ENCODE measurements around the gene PAPPA2. TPM values are rescaled to one million over a fixed set of nuclear protein-coding genes. Genes with fewer than 3 reads are reported as not detected.

PAPPA2 gene
- total and polyA plus RNA-seq, 11 donors, result 0.04 to 1.5 (median 0.38) TPM

GRCh38 chr1:176515310-176515709 is 52.3 kb downstream of the PAPPA2 start:
- no peak overlapping the region for H3K27ac ChIP-seq
- DNase-seq (peak in 1 of 5 donors; percentile 9), ATAC-seq (peak in 3 of 4 donors; percentile 32 to 79 (median 72))
- no peaks in the 10 kb centered on the region for H3K36me3 ChIP-seq
- intact Hi-C loops (cut with DNase I), result no loop called here
- H3K27me3 ChIP-seq, result peaks cover 0 to 3% (median 0%) of the 10 kb centered on the region in 9 donors
- 41 to 69% (median 56%) methylated on average over 3 of the region's 3 CpGs for WGBS, 4 donors
- TF ChIP-seq POLR2A (IDR thresholded peaks at IDR 0.05), result no peak
- TF ChIP-seq CTCF (IDR thresholded peaks at IDR 0.05), result no peak
- H3K4me3 ChIP-seq, result no peak overlapping the region
- H3K9me3 ChIP-seq, result no peaks in the 10 kb centered on the region
- H3K4me1 ChIP-seq, result peaks cover 0 to 12% (median 0%) of the 10 kb centered on the region in 12 donors

- no peak for TF ChIP-seq CTCF (IDR thresholded peaks at IDR 0.05)
- TF ChIP-seq POLR2A (IDR thresholded peaks at IDR 0.05), result no peak
- ATAC-seq, result peak; percentile 61 to 91 (median 86)
- H3K4me3 ChIP-seq, result no peak overlapping the region
- WGBS, 4 donors, result 62 to 79% (median 77%) methylated on average over 4 of the region's 4 CpGs
- H3K4me1 ChIP-seq, result peaks cover 0 to 12% (median 0%) of the 10 kb centered on the region in 12 donors
- peak overlapping the region in 4 of 12 donors; percentile 9 to 38 (median 28) for H3K27ac ChIP-seq
- H3K9me3 ChIP-seq, result no peaks in the 10 kb centered on the region
- H3K36me3 ChIP-seq, result no peaks in the 10 kb centered on the region
- H3K27me3 ChIP-seq, result peaks cover 0 to 3% (median 0%) of the 10 kb centered on the region in 9 donors
- peak in 1 of 5 donors; percentile 20 for DNase-seq
- intact Hi-C loops (cut with DNase I), result no loop called here
These were observed 54.5 kb downstream of the PAPPA2 start for GRCh38 chr1:176517484-176517883.

GRCh38 chr1:176521211-176521610 is 58.2 kb downstream of the PAPPA2 start:
- TF ChIP-seq POLR2A (IDR thresholded peaks at IDR 0.05) (no peak), CTCF (IDR thresholded peaks at IDR 0.05) (no peak)
- intact Hi-C loops (cut with DNase I), result no loop called here
- Histone ChIP-seq H3K36me3 (no peaks in the 10 kb centered on the region), H3K27me3 (peaks cover 0 to 3% (median 0%) of the 10 kb centered on the region in 9 donors), H3K4me1 (peaks cover 0 to 5% (median 0%) of the 10 kb centered on the region in 12 donors), H3K27ac (no peak overlapping the region), H3K9me3 (no peaks in the 10 kb centered on the region), H3K4me3 (no peak overlapping the region)
- 80 to 81% (median 81%) methylated on average over 1 of the region's 1 CpG for WGBS, 4 donors
- ATAC-seq, result no peak
- no peak for DNase-seq

- 51 to 73% (median 62%) methylated on average over 3 of the region's 3 CpGs for WGBS, 4 donors
- no peaks in the 10 kb centered on the region for H3K9me3 ChIP-seq
- H3K4me1 ChIP-seq, result peaks cover 0 to 5% (median 0%) of the 10 kb centered on the region in 12 donors
- TF ChIP-seq CTCF (IDR thresholded peaks at IDR 0.05) (no peak), POLR2A (IDR thresholded peaks at IDR 0.05) (no peak)
- ATAC-seq (no peak), DNase-seq (no peak)
- intact Hi-C loops (cut with DNase I), result no loop called here
- H3K36me3 ChIP-seq, result no peaks in the 10 kb centered on the region
- H3K4me3 ChIP-seq, result no peak overlapping the region
- H3K27ac ChIP-seq, result no peak overlapping the region
- peaks cover 0 to 3% (median 0%) of the 10 kb centered on the region in 9 donors for H3K27me3 ChIP-seq
These were observed 59.4 kb downstream of the PAPPA2 start for GRCh38 chr1:176522310-176522845.
